Heart right ventricle (tissue), 16 donors: Measurements from ENCODE around the gene KMT2B. TPM values are rescaled to one million over a fixed set of nuclear protein-coding genes. Genes with fewer than 3 reads are reported as not detected.

Experiments used
- ATAC-seq, 8 donors: fragments of 200-7000 bp; cut with Tn5 transposase; one replicate each; pipeline ENCODE4 v1.9.1; 2020; ENCODE audit warnings: mild to moderate bottlenecking in 8 of 8, moderate library complexity in 8 of 8, moderate number of reproducible peaks in 1 of 8
- DNase-seq, 2 donors: peaks; one replicate each; pipeline ENCODE4 v3.0.0-alpha.2; 2020
- H3K27ac ChIP-seq, 10 donors: fragments of 200-600 bp; sonication (generic) in 2 of 10; one replicate each; pipeline versions ENCODE4 v1.5.0 to v1.8.0; 2020 to 2022; ENCODE audit warnings: mild to moderate bottlenecking in 3 of 10
- H3K27me3 ChIP-seq, 7 donors: fragments of 200-600 bp; one replicate each; pipeline ENCODE4 v1.8.0; 2021 to 2022; ENCODE audit warnings: mild to moderate bottlenecking in 2 of 7
- H3K36me3 ChIP-seq, 9 donors: fragments of 200-600 bp; sonication (generic) in 1 of 9; one replicate each; pipeline versions ENCODE4 v1.5.0 to v1.8.0; 2020 to 2022; ENCODE audit warnings: mild to moderate bottlenecking in 2 of 9
- H3K4me1 ChIP-seq, 9 donors: fragments of 200-600 bp; sonication (generic) in 1 of 9; one replicate each; pipeline versions ENCODE4 v1.5.0 to v1.8.0; 2020 to 2022; ENCODE audit warnings: mild to moderate bottlenecking in 4 of 9
- H3K4me3 ChIP-seq, 10 donors: fragments of 200-600 bp; sonication (generic) in 2 of 10; one replicate each; pipeline versions ENCODE4 v1.5.0 to v1.8.0; 2020 to 2022; ENCODE audit warnings: mild to moderate bottlenecking in 7 of 10, moderate library complexity in 2 of 10
- H3K9me3 ChIP-seq, 11 donors: fragments of 200-600 bp in 10 of 11; sonication (generic) in 2 of 11; one replicate each; pipeline versions ENCODE4 v1.5.0 to v1.8.0; 2013 to 2022; ENCODE audit warnings: mild to moderate bottlenecking in 2 of 11, control low read depth in 1 of 11, moderate library complexity in 1 of 11
- WGBS, 2 donors: extraction: QIAGEN DNeasy Blood & Tissue Kit; methylation state at CpG; one replicate each; pipeline ENCODE4 v1.1.7; 2013; ENCODE audit warnings: inconsistent platforms in 1 of 2; 5-methylcytosine and 5-hydroxymethylcytosine counted together
- intact Hi-C, 10 donors: fragments of 100-400 bp; cut with DNase I; formaldehyde crosslinking; loops; one replicate each; pipeline versions ENCODE4 v1.11.1 to v1.14.2; 2022
- polyA plus RNA-seq, 2 donors: library from polyadenylated mRNA; stranded (reverse); fragments of 200-250 nt; gene quantifications; one replicate each; pipeline ENCODE4 v1.2.3, GENCODE V29; 2013
- total RNA-seq, 10 donors: library from RNA; stranded (reverse); fragmentation: NEBNext Ultra II Directional in 3 of 10; extraction: Animal tissue kit (Norgen Biotek cat#: 25700) in 3 of 10; gene quantifications; one replicate each; pipeline versions ENCODE4 v1.2.1 to v1.2.4, GENCODE V29; 2021 to 2023
- TF ChIP-seq, protein P1 (sequence below), 9 donors: fragments of 200-600 bp; sonication (generic) in 2 of 9; IDR thresholded peaks; one replicate each; pipeline versions ENCODE4 v1.5.0 to v1.8.0; 2021 to 2022; ENCODE audit warnings: antibody characterized with exemption in 9 of 9, mild to moderate bottlenecking in 5 of 9, moderate library complexity in 1 of 9
- donor health status: Arrhythmogenic right ventricular cardiomyopathy.
- donor health status: ischemic (EF 13 %, LVEDD 7.1; RV severe dilation, severe dysfunction).
- donor health status: healthy with polysubstance abuse.
- donor health status: DM: no; HTN: yes; CAD: no.
- donor health status: DM: no; HTN: no; CAD: no.
- donor health status: ischemic (EF 25% LVEDD 6.9; RV normal size, moderate dysfunction).
- donor health status: ischemic (EF 25% LVEDD 5.7; RV mildly dilated, moderate dysfunction).
- donor health status: healthy.
- donor health status: DM: yes; HTN: yes; CAD: no.
- donor health status: Ischemic cardiomyopathy.
- donor health status: ischemic (EF 35%, LVEDD 5.7; RV mildly dilated, moderate dysfunction).
- donor health status: nonischemic (EF 11% LVEDD 7.7; RV severe dilation, severe dysfunction).
- donor health status: DM: yes; HTN: yes; CAD: no.
- donor health status: PGD.
- donor health status: ischemic (EF 29% LVEDD 5.4; RV normal size, mild dysfunction).
- donor health status: nonischemic (EF 23%, LVEDD 6.1; RV moderate dilation, normal function).

Gene KMT2B
- total and polyA plus RNA-seq, 12 donors: 10.8 to 28.7 (median 14.8) TPM

DNA sequence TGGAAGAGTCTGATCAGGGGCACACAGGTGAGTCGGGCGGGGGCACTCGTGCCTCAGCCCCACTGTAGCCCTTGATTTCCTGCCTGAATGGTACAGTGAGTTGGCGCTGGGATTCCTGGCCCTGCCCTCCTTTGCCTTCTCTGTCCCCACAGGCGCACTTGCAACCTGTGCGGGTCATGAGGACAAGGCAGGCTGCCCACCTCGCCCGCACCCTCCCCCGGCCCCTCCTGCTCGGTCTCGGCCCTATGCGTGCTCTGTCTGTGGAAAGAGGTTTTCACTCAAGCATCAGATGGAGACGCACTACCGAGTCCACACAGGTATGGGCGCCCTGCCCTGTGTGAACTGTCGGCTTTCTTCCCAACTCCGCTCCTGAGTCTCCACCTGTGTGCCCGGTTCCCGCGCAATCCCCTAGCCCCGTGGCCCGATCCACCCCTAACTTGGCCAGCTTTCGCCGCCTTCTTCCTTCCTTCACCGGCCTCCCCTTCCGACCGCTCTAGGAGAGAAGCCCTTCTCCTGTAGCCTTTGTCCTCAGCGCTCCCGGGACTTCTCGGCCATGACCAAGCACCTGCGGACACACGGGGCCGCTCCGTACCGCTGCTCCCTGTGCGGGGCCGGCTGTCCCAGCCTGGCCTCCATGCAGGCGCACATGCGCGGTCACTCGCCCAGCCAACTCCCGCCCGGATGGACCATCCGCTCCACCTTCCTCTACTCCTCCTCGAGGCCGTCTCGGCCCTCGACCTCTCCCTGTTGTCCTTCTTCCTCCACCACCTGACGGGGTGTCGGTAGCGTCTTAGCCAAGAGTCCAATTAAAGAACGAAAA is 1.6 kb upstream of the KMT2B start:
- H3K4me3 ChIP-seq: peak overlapping the region; percentile 36 to 98 (median 82)
- intact Hi-C loops: loop anchor here in 9 of 10 donors (1.0 to 10.0 kb wide), 13 partner anchors 14 to 204 kb away; partner anchors contain the start of genes TMEM147 (in 5 of the 9), DMKN (in 1 of the 9), PSENEN (in 1 of the 9) and U2AF1L4 (in 1 of the 9)
- peak; percentile 67 to 74 for DNase-seq
- H3K27me3 ChIP-seq: no peaks in the 10 kb centered on the region
- ATAC-seq: peak; percentile 20 to 71 (median 62)
- WGBS, 2 donors: 3% methylated on average over 52 of the region's 52 CpGs
- H3K36me3 ChIP-seq: peaks cover 0 to 18% (median 0%) of the 10 kb centered on the region in 9 donors
- H3K9me3 ChIP-seq: no peaks in the 10 kb centered on the region
- peak overlapping the region; percentile 78 to 97 (median 92) for H3K27ac ChIP-seq
- peaks cover 6 to 34% (median 27%) of the 10 kb centered on the region in 9 donors for H3K4me1 ChIP-seq
- TF ChIP-seq, protein P1, sequence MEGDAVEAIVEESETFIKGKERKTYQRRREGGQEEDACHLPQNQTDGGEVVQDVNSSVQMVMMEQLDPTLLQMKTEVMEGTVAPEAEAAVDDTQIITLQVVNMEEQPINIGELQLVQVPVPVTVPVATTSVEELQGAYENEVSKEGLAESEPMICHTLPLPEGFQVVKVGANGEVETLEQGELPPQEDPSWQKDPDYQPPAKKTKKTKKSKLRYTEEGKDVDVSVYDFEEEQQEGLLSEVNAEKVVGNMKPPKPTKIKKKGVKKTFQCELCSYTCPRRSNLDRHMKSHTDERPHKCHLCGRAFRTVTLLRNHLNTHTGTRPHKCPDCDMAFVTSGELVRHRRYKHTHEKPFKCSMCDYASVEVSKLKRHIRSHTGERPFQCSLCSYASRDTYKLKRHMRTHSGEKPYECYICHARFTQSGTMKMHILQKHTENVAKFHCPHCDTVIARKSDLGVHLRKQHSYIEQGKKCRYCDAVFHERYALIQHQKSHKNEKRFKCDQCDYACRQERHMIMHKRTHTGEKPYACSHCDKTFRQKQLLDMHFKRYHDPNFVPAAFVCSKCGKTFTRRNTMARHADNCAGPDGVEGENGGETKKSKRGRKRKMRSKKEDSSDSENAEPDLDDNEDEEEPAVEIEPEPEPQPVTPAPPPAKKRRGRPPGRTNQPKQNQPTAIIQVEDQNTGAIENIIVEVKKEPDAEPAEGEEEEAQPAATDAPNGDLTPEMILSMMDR (IDR thresholded peaks at IDR 0.05): no peak

DNA sequence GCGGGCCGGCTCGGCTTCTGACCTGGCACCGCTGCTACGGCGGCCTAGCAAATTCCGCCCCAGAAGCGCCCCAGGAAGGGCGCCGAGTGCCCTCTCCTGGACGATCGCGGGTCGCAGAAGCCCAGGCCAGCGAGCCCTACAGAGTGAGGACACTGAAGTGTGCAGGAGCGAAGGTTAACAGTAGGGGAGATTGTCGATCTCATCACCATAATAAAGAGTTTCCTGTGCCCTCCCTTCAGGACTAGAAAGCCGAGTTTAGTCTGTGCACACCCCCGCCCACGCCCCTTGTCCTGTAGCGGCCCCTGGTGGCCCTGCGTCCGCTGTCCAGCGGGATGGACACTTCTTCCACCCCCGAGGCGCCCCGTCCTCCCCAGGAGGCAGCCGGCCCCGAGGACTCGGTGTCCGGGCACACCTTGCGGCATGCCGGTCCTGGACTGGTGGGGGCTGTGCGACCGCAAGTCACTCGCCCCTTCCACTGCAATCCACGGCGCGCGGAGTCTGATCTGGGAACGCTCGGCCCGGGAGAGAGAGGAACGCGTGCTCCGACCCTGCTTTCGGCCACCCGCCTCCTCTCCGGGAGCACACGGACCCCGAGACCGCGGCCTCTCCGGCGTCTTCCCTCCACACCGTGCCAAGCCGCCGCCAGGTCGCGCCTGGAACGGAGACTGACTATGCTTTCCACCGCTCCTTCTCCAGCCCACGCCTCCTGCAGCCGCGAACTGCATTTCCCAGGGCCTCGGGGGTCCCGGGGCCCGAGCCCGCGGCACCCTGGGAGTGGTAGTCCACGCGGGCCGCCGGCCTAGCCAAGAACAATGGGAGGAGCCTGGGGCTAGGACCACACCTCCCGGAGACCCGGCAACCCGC is 770 bp upstream of the KMT2B start:
- H3K4me1 ChIP-seq: peaks cover 6 to 34% (median 27%) of the 10 kb centered on the region in 9 donors
- H3K27ac ChIP-seq: peak overlapping the region; percentile 78 to 97 (median 92)
- H3K36me3 ChIP-seq: peaks cover 0 to 26% (median 8%) of the 10 kb centered on the region in 9 donors
- intact Hi-C loops: loop anchor here in 9 of 10 donors (1.0 to 10.0 kb wide), 15 partner anchors 15 to 214 kb away; partner anchors contain the start of genes TMEM147 (in 5 of the 9), DMKN (in 1 of the 9), PROSER3 (in 1 of the 9) and PSENEN (in 1 of the 9)
- 0% methylated on average over 77 of the region's 77 CpGs for WGBS, 2 donors
- DNase-seq (peak; percentile 95 to 96), ATAC-seq (peak; percentile 93 to 97 (median 95))
- H3K27me3 ChIP-seq: no peaks in the 10 kb centered on the region
- no peaks in the 10 kb centered on the region for H3K9me3 ChIP-seq
- TF ChIP-seq, protein P1 (IDR thresholded peaks at IDR 0.05): peak; percentile 77 to 96 (median 93)
- H3K4me3 ChIP-seq: peak overlapping the region; percentile 36 to 98 (median 82)

DNA sequence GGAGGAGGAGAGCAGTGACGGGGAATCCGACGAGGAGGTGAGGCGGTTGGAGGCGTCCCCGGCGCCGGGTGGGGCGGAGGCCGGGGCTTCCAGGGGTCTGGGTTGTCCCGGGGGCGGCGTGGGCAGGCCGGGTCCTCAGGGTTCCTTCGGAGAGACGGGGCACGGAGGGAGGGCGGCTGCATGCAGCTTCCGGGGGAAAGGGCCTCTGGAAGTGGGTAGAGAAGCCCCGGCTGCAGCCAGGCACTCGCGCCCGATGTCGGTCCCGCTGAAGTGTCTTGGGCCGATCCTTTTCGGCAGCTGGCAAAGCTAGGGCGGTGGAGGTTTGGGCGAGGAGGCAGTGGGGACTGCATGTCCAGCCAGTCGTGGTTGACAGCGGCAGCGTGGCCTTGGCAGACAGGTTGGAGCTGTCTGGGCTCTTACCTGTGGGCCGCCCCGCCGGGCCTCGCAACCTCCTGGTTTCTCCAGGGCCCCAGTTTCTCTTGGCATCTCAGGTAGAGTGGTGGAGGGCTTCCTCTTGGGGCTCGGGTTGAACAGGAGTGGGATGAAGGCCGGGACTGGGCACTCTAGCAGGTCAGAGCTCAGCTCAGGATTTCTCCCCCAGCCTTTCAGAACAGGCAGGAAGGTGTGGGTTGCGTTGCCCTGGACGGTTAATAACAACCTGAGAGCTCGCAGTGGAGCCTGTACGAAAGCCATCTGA is 690 bp downstream of the KMT2B start:
- WGBS, 2 donors: 1 to 2% methylated on average over 42 of the region's 42 CpGs
- DNase-seq: peak; percentile 40 to 49
- Histone ChIP-seq H3K27ac (peak overlapping the region; percentile 78 to 97 (median 90)), H3K9me3 (no peaks in the 10 kb centered on the region), H3K27me3 (no peaks in the 10 kb centered on the region), H3K36me3 (peaks cover 0 to 41% (median 23%) of the 10 kb centered on the region in 9 donors), H3K4me1 (peaks cover 6 to 34% (median 27%) of the 10 kb centered on the region in 9 donors), H3K4me3 (peak overlapping the region; percentile 68 to 98 (median 84))
- intact Hi-C loops: loop anchor here in 7 of 10 donors (2.0 to 10.0 kb wide), 7 partner anchors 26 to 206 kb away; partner anchors contain the start of genes TMEM147 (in 4 of the 7), DMKN (in 1 of the 7), PSENEN (in 1 of the 7) and U2AF1L4 (in 1 of the 7)
- TF ChIP-seq, protein P1 (IDR thresholded peaks at IDR 0.05): no peak
- no peak for ATAC-seq
